Left renal cortex interstitium (tissue), 4 donors: ENCODE results near the gene PCDHB4. TPM values are rescaled to one million over a fixed set of nuclear protein-coding genes. Genes with fewer than 3 reads are reported as not detected.
"Not testable (repeated sequence)": the region's sequence is repeated elsewhere in the genome, so short reads cannot be mapped to it uniquely, and the experiment has no call there.

Source experiments
- DNase-seq, 4 donors: peaks; one replicate each; pipeline ENCODE4 v3.0.0-alpha.2; 2013; ENCODE audit warnings: low read depth in 4 of 4, low spot score in 2 of 4, missing footprints in 1 of 4
- polyA plus RNA-seq, 4 donors: library from polyadenylated mRNA; unstranded; fragments of 120-200 nt; gene quantifications; one replicate each; pipeline ENCODE4 v1.2.1, GENCODE V29; 2013; ENCODE audit not compliant: insufficient read length in 4 of 4

The PCDHB4 gene
- polyA plus RNA-seq, 4 donors: 1.3 to 2.0 (median 2.0) TPM

DNA sequence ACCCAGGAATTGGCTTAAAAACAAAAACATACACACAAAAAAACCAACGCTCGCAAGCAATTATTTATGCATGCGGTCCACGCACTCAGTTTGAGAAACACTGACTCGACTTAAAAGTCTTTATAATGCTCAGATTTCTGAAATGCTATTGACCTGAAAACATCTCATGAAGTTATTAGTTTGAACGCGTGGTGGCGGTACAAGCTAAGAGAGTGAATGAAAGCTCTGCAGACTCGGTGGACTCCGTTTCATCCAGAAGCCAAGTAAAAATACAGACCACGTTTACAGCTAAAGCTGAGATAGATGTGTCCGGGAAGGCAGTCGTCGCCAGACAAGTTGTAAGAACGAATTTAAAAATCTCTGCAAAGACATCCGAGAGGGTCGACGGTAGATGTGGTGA is 28.2 kb downstream of the PCDHB4 start, which contains the start of gene PCDHB6:
TSS of gene PCDHB6 (plus strand) at position 246 of the 400 bp plus-strand sequence. CDS start 201 bp downstream, outside the sequence.
- DNase-seq: no peak

DNA sequence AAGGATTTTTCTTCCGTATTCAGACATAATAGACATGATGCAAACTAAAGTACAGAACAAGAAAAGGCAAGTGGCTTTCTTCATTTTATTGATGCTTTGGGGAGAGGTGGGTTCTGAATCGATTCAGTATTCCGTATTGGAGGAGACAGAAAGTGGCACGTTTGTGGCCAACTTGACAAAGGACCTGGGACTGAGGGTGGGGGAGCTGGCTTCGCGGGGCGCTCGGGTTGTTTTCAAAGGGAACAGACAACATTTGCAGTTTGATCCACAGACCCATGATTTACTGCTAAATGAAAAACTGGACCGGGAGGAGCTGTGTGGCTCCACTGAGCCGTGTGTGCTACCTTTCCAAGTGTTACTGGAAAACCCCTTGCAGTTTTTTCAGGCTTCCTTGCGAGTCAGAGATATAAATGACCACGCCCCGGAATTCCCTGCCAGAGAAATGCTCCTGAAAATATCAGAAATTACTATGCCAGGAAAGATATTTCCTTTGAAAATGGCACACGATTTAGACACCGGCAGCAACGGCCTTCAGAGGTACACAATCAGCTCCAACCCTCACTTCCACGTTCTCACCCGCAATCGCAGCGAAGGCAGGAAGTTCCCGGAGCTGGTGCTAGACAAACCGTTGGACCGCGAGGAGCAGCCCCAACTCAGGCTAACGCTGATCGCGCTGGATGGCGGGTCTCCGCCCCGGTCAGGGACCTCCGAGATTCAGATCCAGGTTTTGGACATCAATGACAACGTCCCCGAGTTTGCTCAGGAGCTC is 28.8 kb downstream of the PCDHB4 start:
- DNase-seq: no peak

DNA sequence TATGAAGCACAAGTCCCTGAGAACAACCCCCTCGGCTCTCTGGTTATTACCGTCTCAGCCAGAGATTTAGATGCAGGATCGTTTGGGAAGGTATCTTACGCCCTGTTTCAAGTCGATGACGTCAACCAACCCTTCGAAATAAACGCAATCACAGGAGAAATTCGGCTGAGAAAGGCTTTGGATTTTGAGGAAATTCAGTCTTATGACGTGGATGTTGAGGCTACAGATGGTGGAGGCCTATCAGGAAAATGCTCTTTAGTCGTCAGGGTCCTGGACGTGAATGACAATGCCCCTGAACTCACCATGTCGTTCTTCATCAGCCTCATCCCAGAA is 29.3 kb downstream of the PCDHB4 start:
- no peak for DNase-seq

DNA sequence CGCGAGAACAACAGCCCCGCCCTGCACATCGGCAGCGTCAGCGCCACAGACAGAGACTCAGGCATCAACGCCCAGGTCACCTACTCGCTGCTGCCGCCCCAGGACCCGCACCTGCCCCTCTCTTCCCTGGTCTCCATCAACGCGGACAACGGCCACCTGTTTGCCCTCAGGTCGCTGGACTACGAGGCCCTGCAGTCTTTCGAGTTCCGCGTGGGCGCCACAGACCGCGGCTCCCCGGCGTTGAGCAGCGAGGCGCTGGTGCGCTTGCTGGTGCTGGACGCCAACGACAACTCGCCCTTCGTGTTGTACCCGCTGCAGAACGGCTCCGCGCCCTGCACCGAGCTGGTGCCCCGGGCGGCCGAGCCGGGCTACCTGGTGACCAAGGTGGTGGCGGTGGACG is 30.0 kb downstream of the PCDHB4 start:
- not testable (repeated sequence) for DNase-seq

DNA sequence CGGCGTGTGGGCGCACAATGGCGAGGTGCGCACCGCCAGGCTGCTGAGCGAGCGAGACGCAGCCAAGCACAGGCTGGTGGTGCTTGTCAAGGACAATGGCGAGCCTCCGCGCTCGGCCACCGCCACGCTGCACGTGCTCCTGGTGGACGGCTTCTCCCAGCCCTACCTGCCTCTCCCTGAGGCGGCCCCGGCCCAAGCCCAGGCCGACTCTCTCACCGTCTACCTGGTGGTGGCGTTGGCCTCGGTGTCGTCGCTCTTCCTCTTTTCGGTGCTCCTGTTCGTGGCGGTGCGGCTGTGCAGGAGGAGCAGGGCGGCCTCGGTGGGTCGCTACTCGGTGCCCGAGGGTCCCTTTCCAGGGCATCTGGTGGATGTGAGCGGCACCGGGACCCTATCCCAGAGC is 30.5 kb downstream of the PCDHB4 start:
- DNase-seq: not testable (repeated sequence)

DNA sequence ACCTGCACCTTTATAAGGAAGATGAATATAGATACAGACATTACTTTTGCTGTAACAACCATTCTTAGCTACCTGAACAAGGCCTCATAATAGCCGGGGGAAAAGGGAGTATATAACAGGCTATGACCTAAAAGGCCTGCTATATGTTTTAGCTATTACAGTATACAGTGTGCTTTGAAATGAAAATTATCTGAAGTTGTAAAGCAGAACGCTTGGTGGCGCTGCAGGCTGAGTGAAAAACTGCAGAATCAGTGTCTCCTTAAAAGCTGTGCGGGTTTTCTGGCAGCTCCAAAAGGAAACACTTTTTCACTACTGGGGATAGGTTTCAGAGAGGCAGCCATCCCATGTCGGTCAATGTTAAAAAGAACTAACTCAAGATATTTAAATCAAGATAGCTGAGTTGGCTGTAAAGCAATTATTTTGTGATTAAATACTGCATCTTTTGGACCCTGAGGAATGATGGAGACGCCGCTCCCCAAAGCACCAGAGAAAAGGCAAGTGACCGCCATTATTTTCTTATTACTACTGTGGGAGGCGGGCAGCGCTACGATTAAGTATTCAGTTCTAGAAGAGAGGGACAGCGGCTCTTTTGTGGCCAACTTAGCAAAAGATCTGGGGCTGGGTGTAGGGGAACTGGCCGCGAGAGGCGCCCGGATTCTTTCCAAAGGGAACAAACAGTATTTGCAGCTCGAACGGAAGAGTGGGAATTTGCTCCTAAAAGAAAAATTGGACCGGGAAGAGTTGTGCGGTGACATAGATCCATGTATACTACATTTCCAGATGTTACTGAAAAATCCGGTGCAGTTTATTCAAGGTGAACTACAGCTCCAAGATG is 34.1 kb downstream of the PCDHB4 start:
- DNase-seq: no peak

DNA sequence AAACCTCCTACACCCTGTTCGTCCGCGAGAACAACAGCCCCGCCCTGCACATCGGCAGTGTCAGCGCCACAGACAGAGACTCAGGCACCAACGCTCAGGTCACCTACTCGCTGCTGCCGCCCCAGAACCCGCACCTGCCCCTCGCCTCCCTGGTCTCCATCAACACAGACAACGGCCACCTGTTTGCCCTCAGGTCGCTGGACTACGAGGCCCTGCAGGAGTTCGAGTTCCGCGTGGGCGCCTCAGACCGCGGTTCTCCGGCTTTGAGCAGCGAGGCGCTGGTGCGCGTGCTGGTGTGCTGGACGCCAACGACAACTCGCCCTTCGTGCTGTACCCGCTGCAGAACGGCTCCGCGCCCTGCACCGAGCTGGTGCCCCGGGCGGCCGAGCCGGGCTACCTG is 35.7 kb downstream of the PCDHB4 start:
- DNase-seq: not testable (repeated sequence)

DNA sequence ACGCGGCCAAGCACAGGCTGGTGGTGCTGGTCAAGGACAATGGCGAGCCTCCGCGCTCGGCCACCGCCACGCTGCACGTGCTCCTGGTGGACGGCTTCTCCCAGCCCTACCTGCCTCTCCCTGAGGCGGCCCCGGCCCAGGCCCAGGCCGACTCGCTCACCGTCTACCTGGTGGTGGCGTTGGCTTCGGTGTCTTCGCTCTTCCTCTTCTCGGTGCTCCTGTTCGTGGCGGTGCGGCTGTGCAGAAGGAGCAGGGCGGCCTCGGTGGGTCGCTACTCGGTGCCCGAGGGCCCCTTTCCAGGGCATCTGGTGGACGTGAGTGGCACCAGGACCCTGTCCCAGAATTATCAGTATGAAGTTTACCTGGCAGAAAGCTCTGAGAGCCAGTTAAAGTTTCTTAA is 36.3 kb downstream of the PCDHB4 start:
- DNase-seq: not testable (repeated sequence)

DNA sequence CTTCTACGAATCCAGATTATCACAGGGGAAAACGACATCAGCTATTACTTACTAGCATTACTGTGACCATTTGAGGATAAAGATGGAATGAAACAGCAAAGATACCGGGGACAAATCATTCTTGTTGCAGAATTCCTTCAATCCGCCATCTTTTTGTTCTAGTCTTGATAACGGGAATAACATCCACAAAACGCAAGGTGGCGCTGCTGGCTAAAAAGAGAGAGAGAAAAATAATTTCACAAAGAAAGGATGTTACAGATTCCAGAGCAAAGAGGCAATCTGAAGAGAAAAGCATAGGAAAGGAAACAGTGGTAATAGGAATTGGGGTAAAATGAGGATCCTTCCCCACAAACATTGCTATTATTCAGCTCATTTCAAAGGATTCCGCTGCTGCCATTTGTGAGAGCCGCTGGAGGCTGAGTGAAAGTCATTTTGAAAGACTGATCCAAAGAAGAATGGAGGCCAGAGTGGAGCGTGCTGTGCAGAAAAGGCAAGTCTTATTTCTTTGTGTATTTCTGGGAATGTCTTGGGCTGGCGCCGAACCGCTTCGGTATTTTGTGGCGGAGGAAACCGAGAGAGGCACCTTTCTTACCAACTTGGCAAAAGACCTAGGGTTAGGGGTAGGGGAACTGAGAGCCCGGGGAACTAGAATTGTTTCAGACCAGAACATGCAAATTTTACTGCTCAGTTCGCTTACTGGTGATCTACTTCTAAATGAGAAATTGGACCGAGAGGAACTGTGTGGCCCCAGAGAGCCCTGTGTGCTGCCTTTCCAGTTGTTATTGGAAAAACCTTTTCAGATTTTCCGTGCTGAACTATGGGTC is 51.0 kb downstream of the PCDHB4 start, which contains the start of gene PCDHB7:
TSS of gene PCDHB7 (plus strand) at position 264 of the 824 bp plus-strand sequence. CDS start at position 456, 192 bp downstream.
- DNase-seq: peak in 1 of 4 donors; percentile 25

DNA sequence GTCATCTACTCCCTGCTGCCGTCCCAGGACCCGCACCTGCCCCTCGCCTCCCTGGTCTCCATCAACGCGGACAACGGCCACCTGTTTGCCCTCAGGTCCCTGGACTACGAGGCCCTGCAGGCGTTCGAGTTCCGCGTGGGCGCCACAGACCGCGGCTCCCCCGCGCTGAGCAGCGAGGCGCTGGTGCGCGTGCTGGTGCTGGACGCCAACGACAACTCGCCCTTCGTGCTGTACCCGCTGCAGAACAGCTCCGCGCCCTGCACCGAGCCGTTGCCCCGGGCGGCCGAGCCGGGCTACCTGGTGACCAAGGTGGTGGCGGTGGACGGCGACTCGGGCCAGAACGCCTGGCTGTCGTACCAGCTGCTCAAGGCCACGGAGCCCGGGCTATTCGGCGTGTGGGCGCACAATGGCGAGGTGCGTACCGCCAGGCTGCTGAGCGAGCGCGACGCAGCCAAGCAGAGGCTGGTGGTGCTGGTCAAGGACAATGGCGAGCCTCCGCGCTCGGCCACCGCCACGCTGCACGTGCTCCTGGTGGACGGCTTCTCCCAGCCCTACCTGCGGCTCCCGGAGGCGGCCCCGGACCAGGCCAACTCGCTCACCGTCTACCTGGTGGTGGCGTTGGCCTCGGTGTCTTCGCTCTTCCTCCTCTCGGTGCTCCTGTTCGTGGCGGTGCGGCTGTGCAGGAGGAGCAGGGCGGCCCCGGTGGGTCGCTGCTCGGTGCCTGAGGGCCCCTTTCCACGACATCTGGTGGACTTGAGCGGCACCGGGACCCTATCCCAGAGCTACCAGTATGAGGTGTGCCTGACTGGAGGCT is 52.9 kb downstream of the PCDHB4 start:
- DNase-seq: not testable (repeated sequence)

Other genes starting within 250 kb of the PCDHB4 start
- under 1 TPM in 3 of 4 donors, not detected in 1; 0.07 to 0.14 (median 0.11) TPM for gene PCDHA12, start 246.5 kb upstream of the PCDHB4 start, polyA plus RNA-seq
- gene PCDHA13, start 239.7 kb upstream of the PCDHB4 start, polyA plus RNA-seq: under 1 TPM in 3 of 4 donors, not detected in 1; 0.03 to 0.07 (median 0.05) TPM
- gene PCDHAC1, start 195.5 kb upstream of the PCDHB4 start, polyA plus RNA-seq: under 1 TPM; 0.03 to 0.17 (median 0.08) TPM
- gene PCDHAC2, start 155.3 kb upstream of the PCDHB4 start, polyA plus RNA-seq: under 1 TPM; 0.49 to 0.69 (median 0.62) TPM
- gene PCDHB1, start 70.4 kb upstream of the PCDHB4 start, polyA plus RNA-seq: under 1 TPM; 0.08 to 0.10 (median 0.09) TPM
- gene PCDHB2, start 27.2 kb upstream of the PCDHB4 start, polyA plus RNA-seq: 1 to 10 TPM; 3.9 to 8.5 (median 6.3) TPM
- gene PCDHB3, start 21.3 kb upstream of the PCDHB4 start, polyA plus RNA-seq: 1 to 10 TPM; 3.0 to 4.7 (median 3.5) TPM
- gene PCDHB5, start 13.4 kb downstream of the PCDHB4 start, polyA plus RNA-seq: 10 to 100 TPM in 1 of 4 donors, 1 to 10 TPM in 3; 5.2 to 10.2 (median 7.8) TPM
- 1 to 10 TPM; 2.6 to 4.1 (median 3.2) TPM for gene PCDHB6, start 28.2 kb downstream of the PCDHB4 start, polyA plus RNA-seq
- gene PCDHB7, start 50.8 kb downstream of the PCDHB4 start, polyA plus RNA-seq: 1 to 10 TPM; 4.5 to 7.1 (median 5.0) TPM
- 1 to 10 TPM; 1.5 to 4.5 (median 2.8) TPM for gene PCDHB8, start 56.0 kb downstream of the PCDHB4 start, polyA plus RNA-seq
- 1 to 10 TPM; 4.4 to 8.8 (median 7.3) TPM for gene PCDHB16, start 60.6 kb downstream of the PCDHB4 start, polyA plus RNA-seq
- 1 to 10 TPM; 3.5 to 4.4 (median 4.1) TPM for gene PCDHB9, start 65.3 kb downstream of the PCDHB4 start, polyA plus RNA-seq
- gene PCDHB10, start 70.5 kb downstream of the PCDHB4 start, polyA plus RNA-seq: 1 to 10 TPM; 5.5 to 9.8 (median 6.6) TPM
- 1 to 10 TPM; 4.9 to 6.0 (median 5.6) TPM for gene PCDHB11, start 77.8 kb downstream of the PCDHB4 start, polyA plus RNA-seq
- 1 to 10 TPM; 4.7 to 6.3 (median 5.5) TPM for gene PCDHB12, start 86.9 kb downstream of the PCDHB4 start, polyA plus RNA-seq
- gene PCDHB13, start 92.1 kb downstream of the PCDHB4 start, polyA plus RNA-seq: 1 to 10 TPM; 5.0 to 7.6 (median 5.4) TPM
- gene PCDHB14, start 101.5 kb downstream of the PCDHB4 start, polyA plus RNA-seq: 10 to 100 TPM in 2 of 4 donors, 1 to 10 TPM in 2; 8.8 to 10.2 (median 9.8) TPM
- 10 to 100 TPM; 11.1 to 16.0 (median 15.0) TPM for gene PCDHB15, start 123.6 kb downstream of the PCDHB4 start, polyA plus RNA-seq
- gene SLC25A2, start 182.2 kb downstream of the PCDHB4 start, polyA plus RNA-seq: under 1 TPM in 1 of 4 donors, not detected in 3; 0.14 TPM
- gene TAF7, start 199.0 kb downstream of the PCDHB4 start, polyA plus RNA-seq: 100 to 1,000 TPM; 135 to 190 (median 151) TPM
- gene PCDHGA1, start 208.7 kb downstream of the PCDHB4 start, polyA plus RNA-seq: 1 to 10 TPM in 3 of 4 donors, under 1 TPM in 1; 0.93 to 1.0 (median 1.0) TPM
- 1 to 10 TPM; 4.8 to 8.4 (median 7.6) TPM for gene PCDHGA2, start 216.9 kb downstream of the PCDHB4 start, polyA plus RNA-seq
- 1 to 10 TPM; 1.6 to 4.1 (median 3.0) TPM for gene PCDHGA3, start 222.0 kb downstream of the PCDHB4 start, polyA plus RNA-seq
- 1 to 10 TPM; 1.6 to 2.2 (median 1.8) TPM for gene PCDHGB1, start 228.3 kb downstream of the PCDHB4 start, polyA plus RNA-seq
- 1 to 10 TPM; 2.1 to 3.0 (median 2.5) TPM for gene PCDHGA4, start 233.2 kb downstream of the PCDHB4 start, polyA plus RNA-seq
- gene PCDHGB2, start 238.2 kb downstream of the PCDHB4 start, polyA plus RNA-seq: 1 to 10 TPM; 3.2 to 4.9 (median 3.8) TPM
- 1 to 10 TPM; 2.5 to 3.0 (median 2.8) TPM for gene PCDHGA5, start 242.3 kb downstream of the PCDHB4 start, polyA plus RNA-seq
- gene PCDHGB3, start 248.4 kb downstream of the PCDHB4 start, polyA plus RNA-seq: 1 to 10 TPM; 1.9 to 2.9 (median 2.2) TPM